Measurements from ENCODE around the gene FRMD8.
"Not testable (repeated sequence)": the region's sequence is repeated elsewhere in the genome, so short reads cannot be mapped to it uniquely, and the experiment has no call there.

Gene FRMD8

DNA sequence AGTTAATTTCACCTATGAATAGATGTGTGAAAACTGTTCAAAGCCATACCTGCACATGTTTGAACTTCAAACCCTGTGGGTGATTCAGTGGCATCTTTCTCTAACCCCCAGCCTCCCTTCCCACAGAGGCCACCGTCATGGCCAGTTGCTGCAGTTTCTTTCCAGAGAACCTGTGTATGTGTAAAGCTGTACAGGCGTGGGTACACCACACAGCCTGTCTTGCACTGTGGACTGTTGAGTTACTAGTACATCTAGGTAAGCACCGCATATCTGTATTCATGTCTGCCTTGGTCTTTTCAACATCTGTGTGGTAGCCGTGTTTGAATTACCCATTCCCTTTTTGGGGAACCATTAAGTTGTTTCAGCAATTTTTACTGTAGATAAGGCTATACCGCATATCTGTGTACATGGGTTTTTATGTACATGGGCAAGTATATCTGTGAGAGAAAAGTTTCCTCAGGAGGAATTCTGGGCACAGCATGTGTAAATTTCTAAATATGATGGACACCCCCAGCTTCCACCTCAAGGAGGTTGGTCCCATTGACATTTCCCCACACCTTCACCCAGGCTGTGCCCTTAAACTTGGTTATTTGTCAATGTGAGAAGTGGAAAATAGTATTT, 50.1 kb downstream of the FRMD8 start:
- DNase-seq (ENCODE audit: low spot score) = no peak

DNA sequence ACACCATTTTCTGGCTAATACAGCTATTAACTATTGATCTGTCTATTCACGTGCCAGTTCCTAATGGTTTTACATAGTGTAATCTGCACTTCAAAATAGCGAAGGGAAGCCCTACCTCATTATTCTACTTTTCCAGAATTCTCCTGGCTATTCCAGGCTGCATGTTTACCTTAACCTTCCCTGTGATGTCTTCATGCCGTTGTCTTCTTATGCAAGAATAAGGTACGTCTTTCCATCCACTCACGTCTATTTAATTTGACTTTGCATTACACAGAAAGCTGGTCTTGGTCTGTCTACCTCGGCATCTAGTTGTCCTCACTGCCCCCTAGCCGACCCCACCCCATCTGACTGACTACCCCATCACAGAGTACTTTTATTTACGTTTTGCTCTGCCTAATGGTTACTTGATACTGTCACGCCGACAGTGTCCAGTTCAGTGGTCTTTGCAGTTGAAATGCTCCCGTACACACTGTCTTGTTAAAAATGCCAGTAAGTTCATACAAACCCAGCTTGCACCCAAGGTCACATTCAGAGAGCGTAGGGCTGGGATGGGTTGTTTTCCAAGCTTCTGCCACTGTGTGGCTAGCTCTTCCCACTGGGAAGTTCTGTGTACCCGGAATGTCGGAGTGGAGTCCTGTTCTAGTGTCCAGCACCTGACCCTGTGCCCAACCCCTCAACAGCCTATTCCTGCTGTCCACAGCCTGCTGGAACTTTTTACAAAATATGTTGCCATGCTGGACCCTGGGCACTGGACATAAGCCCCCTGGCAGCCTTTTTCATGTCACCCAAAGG, 51.2 kb downstream of the FRMD8 start:
- no peak for DNase-seq (ENCODE audit: low spot score)

DNA sequence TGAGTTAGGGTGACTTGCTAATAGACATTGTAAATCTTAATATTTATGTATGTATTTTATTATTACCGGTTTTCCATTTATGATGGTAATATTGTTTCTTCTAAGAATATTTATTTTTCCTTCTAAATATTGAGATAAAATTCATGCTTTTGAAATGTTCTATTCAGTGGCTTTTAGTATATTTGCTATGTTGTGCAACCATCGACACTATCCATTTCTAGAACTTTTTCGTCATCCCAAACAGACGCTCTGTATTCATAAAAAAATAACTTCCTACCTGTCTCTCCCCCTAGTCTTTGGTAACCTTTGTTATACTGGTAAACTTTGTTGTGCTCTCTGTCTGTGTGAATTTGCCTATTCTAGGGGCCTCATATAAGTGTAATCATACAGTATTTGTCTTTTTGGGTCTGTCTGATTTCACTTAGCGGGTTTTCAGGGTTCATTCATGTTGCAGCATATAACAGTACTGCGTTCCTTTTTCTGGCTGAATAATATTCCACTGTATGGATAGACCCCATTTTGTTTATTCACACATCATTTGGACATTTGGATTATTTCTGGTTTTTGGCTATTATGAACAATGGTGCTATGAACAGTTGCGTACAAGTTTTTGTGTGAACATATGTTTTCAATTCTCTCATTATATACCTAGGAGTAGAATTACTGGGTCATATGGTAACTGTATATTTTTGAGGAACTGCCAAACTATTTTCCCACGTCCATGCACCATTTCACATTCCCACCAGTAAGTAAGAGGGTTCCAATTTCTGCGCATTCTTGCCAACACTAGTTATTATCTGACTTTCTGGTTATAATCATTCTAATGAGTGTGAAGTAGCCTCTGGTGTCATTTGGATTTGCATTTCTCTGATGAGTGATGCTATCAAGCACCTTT, 52.1 kb downstream of the FRMD8 start:
- DNase-seq (ENCODE audit: low spot score) = no peak

DNA sequence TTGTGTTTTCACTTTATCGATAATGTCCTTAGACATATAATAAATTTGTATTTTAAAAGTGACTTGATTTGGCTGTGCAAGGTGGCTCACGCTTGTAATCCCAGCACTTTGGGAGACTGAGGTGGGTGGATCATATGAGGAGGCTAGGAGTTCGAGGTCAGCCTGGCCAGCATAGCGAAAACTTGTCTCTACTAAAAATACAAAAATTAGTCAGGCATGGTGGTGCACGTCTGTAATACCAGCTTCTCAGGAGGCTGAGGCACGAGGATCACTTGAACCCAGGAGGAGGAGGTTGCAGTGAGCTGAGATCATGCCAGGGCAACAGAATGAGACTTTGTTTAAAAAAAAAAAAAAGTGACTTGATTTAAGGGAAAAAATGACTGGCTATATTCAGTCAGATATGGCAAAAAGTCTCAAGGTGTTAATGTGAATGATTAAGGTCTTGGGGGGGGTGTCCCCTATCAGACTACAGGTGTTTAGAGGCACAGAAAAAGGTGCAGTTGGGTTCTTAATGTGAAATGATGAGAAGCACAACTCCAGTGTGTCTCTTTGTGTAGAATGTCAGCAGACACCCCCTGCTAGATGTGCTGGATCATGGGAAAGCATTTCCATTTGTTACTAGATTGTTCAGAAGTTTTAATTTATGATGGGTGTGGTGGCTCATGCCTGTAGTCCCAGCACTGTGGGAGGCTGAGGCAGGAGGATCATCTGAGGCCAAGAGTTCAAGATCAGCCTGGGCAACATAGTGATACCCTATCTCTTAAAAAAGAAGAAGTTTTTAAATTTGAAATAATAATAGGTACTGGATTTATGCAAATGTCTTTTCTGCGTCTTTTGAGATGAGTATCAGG, 53.1 kb downstream of the FRMD8 start:
- no peak for DNase-seq (ENCODE audit: low spot score)

DNA sequence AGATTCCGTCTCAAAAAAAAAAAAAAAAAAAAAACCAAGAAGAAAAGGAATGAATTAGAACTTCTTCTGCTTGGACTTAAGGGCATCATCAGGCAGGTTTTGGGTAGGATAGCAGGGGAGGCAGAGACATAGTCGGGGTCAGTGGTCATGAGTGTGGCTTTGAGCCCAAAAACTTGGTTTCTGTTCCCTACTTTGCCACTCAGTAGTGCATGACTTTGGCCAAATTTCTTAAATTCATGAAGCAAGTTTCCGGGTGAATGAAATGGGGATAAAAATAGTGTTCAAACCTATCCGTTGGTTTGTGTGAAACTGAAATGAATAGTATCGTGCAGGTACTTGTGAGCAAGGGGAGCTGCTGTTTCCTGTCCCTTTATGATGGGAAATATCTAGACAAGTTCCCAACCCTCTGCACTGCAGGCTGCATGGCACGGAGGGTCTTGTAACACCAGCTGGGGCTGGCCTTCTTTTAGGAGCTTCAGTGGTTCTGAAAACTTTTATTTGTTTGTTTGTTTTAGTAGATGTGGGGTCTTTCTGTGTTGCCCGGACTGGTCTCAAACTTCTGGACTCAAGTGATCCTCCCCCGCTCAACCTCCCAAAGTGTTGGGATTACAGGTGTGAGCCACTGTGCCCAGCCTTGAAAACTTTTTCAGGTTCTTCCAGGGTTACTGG, 54.5 kb downstream of the FRMD8 start:
- no peak for DNase-seq (ENCODE audit: low spot score)

DNA sequence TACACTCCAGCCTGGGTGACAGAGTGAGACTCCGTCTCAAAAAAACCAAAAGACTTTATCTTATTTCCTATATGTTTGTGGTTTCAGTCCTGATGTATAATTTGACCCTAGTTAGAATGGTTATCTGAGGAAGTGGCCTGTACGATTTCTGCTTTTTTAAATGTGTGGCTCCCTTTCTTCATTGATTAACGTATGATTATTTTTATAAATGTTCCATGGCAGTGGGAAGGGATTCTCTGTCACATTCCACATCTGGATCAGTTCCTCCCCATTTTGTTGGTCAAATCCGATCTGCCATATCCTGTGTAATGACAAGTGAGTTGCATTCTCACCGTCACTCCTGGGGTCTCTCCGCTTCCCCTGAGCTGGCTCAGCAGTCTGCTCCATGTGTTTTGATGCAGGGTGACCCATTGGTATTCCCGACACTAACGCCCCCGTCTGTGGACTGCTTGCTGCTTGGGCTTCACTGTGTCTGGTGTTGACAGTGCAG, 56.5 kb downstream of the FRMD8 start:
- no peak for DNase-seq (ENCODE audit: low spot score)

DNA sequence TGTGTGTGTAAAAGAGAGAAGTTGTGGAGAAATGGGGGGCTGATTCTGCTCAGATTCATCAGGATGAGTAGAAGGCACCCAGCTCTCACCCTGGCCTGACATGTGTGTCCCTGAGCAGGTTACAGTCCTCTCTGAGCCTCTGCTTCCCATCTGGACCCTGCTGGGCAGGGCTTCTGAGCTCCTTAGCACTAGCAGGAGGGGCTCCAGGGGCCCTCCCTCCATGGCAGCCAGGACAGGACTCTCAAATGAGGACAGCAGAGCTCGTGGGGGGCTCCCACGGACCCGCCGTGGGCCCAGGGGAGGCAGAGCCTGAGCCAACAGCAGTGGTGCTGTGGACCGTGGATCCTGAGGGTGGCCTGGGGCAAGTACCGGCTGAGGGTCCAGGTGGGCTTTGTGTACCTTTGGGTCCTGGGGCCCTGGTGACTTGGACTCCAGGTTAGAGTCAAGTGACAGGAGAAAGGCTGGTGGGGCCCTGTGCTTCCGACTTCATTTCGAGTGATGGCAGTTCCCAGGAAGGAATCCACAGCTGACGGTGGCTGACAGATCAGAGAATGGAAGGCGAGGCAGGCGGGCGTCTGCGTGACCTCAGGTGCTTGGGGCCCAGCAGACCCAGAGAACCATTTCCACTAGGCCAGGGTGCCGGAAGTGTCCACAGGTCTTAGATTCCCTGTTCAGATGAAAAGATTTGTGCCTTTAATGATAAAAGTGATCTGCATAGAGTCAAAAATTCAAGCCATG, 58.0 kb downstream of the FRMD8 start:
- DNase-seq (ENCODE audit: low spot score) = no peak

DNA sequence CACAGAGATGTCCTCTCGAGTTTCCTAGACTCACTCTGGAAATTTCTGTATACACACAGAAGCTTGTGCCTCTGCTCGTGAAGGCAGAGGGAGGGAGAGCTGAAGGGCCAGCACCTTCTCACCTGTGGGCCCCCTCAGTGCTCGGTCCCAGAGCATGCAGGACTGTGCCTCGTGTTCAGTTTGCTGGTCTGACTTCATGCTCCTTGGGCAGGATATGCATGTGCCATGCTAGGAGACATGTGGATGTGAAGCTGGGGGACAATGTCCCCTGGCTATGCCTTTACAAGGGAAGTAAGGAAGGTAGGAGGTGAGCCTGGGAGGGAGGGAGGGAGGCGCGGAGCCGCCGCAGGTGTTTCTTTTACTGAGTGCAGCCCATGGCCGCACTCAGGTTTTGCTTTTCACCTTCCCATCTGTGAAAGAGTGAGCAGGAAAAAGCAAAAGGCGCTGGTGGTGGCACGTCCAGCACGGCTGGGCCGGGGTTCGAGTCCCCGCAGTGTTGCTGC, 58.7 kb downstream of the FRMD8 start:
- DNase-seq (ENCODE audit: low spot score) = no peak

DNA sequence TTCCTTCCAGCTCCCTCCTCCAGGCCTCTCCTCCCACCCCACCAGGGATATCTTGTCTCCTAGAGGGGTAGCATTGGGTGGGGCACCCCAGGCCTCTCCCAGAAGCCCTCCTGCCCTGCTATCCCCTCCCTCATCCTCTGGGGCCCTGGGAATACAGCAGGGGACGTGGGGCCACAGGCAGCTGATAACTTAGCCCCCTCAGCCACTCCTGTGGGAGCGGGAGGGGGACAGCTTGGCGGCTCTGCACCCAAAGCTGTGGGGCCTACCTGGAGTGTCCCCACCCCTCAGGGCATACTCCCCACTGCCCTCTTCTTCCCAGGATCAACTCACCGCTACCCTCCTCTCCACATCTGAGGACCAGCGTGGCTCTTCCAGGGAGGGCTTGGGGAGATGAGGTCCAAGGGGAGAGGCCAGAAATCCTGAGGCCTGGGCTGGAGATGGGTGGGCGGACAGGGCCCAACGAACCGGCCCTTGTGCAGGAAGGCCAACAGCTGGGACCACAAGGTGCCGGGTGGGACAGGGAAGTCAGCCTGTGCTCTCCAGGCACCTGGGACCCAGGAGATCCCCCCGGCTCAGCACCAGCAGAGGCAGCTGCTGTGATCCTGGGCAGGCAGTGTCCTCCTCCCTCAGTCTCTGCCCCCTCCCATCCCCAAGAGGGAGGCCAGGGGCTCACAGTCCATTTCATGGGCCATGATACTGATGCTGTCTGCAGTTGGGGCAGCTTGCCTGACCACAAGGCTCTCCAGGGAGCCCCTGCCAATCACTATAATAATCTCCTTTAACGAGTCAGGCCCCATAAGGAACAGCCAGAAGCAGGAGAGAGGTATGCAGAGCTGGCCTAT, 59.4 kb downstream of the FRMD8 start:
- no peak for DNase-seq (ENCODE audit: low spot score)

DNA sequence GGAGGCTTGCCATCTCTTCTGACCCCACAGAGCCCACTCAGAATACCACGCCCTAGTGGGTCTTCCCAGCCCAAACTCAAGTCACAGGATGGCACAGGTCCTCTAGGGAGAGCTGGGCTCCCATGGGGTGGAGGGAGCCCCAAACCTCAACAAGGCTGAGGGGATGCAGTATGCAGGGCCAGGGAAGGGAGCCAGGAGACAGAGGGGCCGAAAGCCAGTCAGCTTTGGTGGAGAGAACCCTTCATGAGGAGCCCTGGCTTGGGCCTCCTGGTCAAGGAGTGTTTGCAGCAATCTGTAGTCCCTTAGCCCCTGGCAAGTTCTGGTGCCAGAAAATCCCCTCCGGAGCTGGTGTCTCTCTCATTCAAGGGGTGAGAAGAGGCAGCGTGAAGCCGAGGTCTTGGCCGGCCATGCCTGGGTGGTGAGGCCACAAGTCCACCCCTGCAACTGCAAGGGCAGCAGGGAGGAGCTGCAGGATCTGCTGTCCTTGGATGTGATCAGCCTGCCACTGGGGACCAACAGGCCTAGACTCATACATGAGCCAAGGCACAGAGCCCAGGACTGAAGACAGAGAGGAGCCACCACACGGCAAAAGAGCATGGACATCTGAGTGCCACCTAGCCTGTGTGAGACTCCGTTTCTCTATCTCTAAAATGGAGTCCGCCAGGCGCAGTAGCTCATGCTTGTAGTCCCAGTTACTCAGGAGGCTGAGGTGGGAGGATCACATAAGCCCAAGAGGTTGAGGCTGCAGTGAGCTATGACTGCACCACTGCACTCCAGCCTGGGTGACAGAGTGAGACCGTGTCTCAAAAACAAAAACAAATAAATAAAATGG, 60.2 kb downstream of the FRMD8 start:
- DNase-seq (ENCODE audit: low spot score) = no peak

DNA sequence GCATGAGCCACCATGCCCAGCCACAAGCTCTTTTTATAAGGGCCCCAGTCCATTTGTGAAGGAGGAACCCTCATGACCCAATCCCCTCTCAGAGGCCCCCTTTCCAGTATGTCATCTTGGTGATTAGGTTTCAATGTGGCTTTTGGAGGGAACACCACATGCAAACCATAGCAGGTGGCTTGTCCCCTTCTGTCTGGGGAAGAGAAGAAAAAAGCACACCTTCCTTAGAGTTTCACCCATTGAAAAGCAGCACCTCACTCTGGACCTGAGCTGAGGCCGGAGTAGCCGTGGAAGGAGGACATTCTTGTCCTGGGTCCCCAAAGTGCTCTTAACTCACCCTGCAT, 61.6 kb downstream of the FRMD8 start:
- no peak for DNase-seq (ENCODE audit: low spot score)

DNA sequence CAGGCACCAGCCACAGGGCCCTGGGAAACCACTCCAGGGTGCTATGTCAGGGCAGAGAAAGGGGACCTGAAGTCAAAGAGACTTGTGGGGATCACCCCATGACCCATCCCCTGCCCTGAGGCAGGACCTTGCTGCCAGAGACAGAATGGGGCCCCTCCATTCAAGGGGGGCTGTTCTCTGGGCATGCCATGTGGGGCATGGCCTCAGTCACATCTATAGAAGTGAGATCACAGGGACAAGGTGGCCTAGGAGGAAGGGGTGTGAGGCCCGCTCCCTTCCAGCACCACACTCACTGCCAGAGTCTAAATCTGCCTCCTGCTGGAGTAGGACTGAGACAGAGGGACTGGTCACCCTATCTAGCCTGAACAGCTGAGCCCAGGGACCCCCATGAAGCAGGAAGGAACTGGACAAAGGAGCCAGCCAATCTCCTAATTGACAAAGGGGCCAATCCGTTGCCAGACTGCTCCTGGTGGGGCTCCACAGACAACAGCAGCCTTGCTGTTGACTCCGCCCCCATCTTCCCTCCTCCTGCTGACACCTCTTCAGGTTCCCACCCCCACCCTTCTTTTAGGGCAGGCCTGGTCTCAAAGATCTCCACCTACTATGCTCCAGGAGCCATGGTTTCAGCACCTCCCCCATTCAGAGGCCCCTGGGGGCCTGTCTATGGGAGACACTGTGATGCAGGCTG, 62.1 kb downstream of the FRMD8 start:
- no peak for DNase-seq (ENCODE audit: low spot score)

DNA sequence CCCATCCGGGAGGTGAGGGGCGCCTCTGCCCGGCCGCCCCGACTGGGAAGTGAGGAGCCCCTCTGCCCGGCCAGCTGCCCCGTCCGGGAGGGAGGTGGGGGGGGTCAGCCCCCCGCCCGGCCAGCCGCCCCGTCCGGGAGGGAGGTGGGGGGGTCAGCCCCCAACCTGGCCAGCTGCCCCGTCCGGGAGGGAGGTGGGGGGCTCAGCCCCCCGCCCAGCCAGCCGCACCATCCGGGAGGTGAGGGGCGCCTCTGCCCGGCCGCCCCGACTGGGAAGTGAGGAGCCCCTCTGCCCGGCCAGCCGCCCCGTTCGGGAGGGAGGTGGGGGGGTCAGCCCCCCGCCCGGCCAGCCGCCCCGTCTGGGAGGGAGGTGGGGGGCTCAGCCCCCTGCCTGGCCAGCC, 64.9 kb downstream of the FRMD8 start:
- DNase-seq (ENCODE audit: low spot score) = not testable (repeated sequence)

DNA sequence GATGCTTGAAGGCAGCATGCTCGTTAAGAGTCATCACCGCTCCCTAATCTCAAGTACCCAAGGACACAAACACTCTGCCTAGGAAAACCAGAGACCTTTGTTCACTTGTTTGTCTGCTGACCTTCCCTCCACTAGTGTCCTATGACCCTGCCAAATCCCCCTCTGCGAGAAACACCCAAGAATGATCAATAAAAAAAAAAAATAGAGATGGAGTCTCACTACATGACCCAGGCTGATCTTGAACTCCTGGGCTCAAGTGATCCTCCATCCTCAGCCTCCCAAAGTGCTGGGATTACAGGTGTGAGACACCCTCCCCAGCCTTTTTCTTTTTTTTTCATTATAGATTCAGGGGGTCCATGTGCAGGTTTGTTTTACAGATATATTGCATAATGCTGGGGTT, 65.8 kb downstream of the FRMD8 start:
- DNase-seq (ENCODE audit: low spot score) = not testable (repeated sequence)

DNA sequence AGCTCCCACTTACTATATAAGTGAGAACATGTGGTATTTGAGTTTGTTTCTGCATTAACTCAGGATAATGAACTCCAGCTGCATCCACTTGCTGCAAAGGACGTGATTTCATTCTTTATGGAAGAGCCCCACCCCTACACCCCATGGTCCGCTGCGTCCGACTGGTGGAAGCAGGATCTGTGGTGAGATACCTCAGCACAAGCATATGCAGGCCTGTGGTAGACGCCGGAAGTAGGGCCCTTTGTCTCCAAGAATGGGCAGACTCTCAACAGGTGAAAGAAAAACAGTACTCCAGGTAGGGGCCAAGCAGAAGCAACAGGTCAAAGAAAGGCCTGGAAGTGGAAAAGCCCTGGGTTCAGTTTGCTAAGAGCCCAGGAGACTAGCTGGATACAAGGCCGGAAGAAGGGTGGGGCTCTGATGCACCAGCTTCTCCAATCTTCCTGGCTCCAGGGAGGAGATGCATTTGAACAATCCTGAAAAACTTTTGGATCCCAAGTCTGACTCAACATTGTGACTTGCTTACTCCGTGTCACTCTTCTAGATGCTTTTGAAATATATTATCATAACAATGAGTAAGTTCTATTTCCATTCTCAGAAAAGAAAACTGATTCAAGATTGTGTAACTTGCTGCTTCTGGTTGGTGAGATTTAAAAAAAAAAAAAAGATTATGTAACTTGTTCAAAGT, 66.5 kb downstream of the FRMD8 start:
- no peak for DNase-seq (ENCODE audit: low spot score)

DNA sequence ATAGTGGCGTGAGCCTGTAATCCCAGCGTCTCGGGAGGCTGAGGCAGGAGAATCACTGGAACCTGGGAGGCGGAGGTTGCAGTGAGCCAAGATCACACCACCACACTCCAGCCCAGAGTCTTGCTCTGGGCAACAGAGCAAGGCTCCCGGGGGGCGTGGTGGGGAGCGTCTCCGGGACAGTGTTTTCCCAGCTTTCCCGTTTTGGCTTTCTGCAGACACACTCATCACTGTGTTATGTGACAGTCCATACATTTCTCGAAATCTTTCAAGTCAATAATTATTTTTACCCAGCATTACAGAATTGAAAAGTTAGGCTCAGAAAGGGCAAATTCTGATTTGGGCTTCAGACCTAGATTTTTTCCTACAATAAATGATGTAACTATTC, 67.9 kb downstream of the FRMD8 start:
- no peak for DNase-seq (ENCODE audit: low spot score)
